ENCODE results near the gene HAGH. TPM values are rescaled to one million over a fixed set of nuclear protein-coding genes. Genes with fewer than 3 reads are reported as not detected.

HAGH gene
- polyA plus RNA-seq, 3 donors: 43.4 to 50.5 (median 47.8) TPM

GRCh38 chr16:1765826-1766225 lies 60.8 kb downstream of the HAGH start:
- DNase-seq: no peak

- no peak for DNase-seq
These were observed 61.7 kb downstream of the HAGH start for GRCh38 chr16:1764971-1765370.

GRCh38 chr16:1763521-1764511 lies 62.8 kb downstream of the HAGH start:
- no peak for DNase-seq

- no peak for DNase-seq
These were observed 63.6 kb downstream of the HAGH start for GRCh38 chr16:1762879-1763520.

- no peak for DNase-seq
These were observed 64.3 kb downstream of the HAGH start for GRCh38 chr16:1762196-1762878.

- DNase-seq: no peak
These were observed 64.9 kb downstream of the HAGH start for GRCh38 chr16:1761751-1762150.

GRCh38 chr16:1760911-1761310 lies 65.7 kb downstream of the HAGH start:
- DNase-seq: no peak

GRCh38 chr16:1759511-1759910 lies 67.1 kb downstream of the HAGH start:
- DNase-seq: no peak

GRCh38 chr16:1758923-1759322 lies 67.7 kb downstream of the HAGH start:
- DNase-seq: no peak

GRCh38 chr16:1757714-1758461 lies 68.7 kb downstream of the HAGH start:
- no peak for DNase-seq

Other genes starting within 250 kb of the HAGH start
- 10 to 100 TPM; 43.3 to 48.3 (median 46.2) TPM for gene IFT140, start 214.8 kb downstream of the HAGH start, polyA plus RNA-seq (ENCODE audit: insufficient read length in 3 of 3)
- gene CRAMP1, start 214.5 kb downstream of the HAGH start, polyA plus RNA-seq (ENCODE audit: insufficient read length in 3 of 3): 10 to 100 TPM; 16.6 to 30.6 (median 30.2) TPM
- 10 to 100 TPM; 75.4 to 83.3 (median 78.9) TPM for gene JPT2, start 148.5 kb downstream of the HAGH start, polyA plus RNA-seq (ENCODE audit: insufficient read length in 3 of 3)
- 10 to 100 TPM; 55.4 to 85.5 (median 78.5) TPM for gene MAPK8IP3, start 120.6 kb downstream of the HAGH start, polyA plus RNA-seq (ENCODE audit: insufficient read length in 3 of 3)
- 10 to 100 TPM; 35.5 to 43.7 (median 43.2) TPM for gene NME3, start 55.3 kb downstream of the HAGH start, polyA plus RNA-seq (ENCODE audit: insufficient read length in 3 of 3)
- 10 to 100 TPM in 2 of 3 donors, 1 to 10 TPM in 1; 8.8 to 13.4 (median 13.4) TPM for gene EME2, start 54.0 kb downstream of the HAGH start, polyA plus RNA-seq (ENCODE audit: insufficient read length in 3 of 3)
- 10 to 100 TPM; 71.9 to 98.1 (median 83.5) TPM for gene MRPS34, start 53.7 kb downstream of the HAGH start, polyA plus RNA-seq (ENCODE audit: insufficient read length in 3 of 3)
- 10 to 100 TPM; 45.1 to 53.2 (median 52.4) TPM for gene SPSB3, start 44.3 kb downstream of the HAGH start, polyA plus RNA-seq (ENCODE audit: insufficient read length in 3 of 3)
- 10 to 100 TPM; 48.7 to 61.4 (median 60.8) TPM for gene NUBP2, start 43.9 kb downstream of the HAGH start, polyA plus RNA-seq (ENCODE audit: insufficient read length in 3 of 3)
- gene IGFALS, start 33.1 kb downstream of the HAGH start, polyA plus RNA-seq (ENCODE audit: insufficient read length in 3 of 3): 1 to 10 TPM; 2.4 to 4.2 (median 3.9) TPM
- 10 to 100 TPM; 39.0 to 45.7 (median 39.2) TPM for gene FAHD1, start 381 bp upstream of the HAGH start, polyA plus RNA-seq (ENCODE audit: insufficient read length in 3 of 3)
- 1 to 10 TPM; 1.0 to 2.2 (median 1.9) TPM for gene MEIOB, start 45.3 kb upstream of the HAGH start, polyA plus RNA-seq (ENCODE audit: insufficient read length in 3 of 3)
- under 1 TPM; 0.13 to 0.41 (median 0.37) TPM for gene HS3ST6, start 91.6 kb upstream of the HAGH start, polyA plus RNA-seq (ENCODE audit: insufficient read length in 3 of 3)
- 10 to 100 TPM; 79.7 to 87.6 (median 82.1) TPM for gene MSRB1, start 116.4 kb upstream of the HAGH start, polyA plus RNA-seq (ENCODE audit: insufficient read length in 3 of 3)
- under 1 TPM; 0.09 to 0.42 (median 0.21) TPM for gene RPL3L, start 127.9 kb upstream of the HAGH start, polyA plus RNA-seq (ENCODE audit: insufficient read length in 3 of 3)
- gene NDUFB10, start 132.7 kb upstream of the HAGH start, polyA plus RNA-seq (ENCODE audit: insufficient read length in 3 of 3): 100 to 1,000 TPM; 124 to 158 (median 132) TPM
- 1,000 to 10,000 TPM; 1,943 to 2,404 (median 2,241) TPM for gene RPS2, start 138.0 kb upstream of the HAGH start, polyA plus RNA-seq (ENCODE audit: insufficient read length in 3 of 3)
- gene RNF151, start 140.0 kb upstream of the HAGH start, polyA plus RNA-seq (ENCODE audit: insufficient read length in 3 of 3): not detected
- 10 to 100 TPM; 36.5 to 49.0 (median 47.9) TPM for gene TBL3, start 145.2 kb upstream of the HAGH start, polyA plus RNA-seq (ENCODE audit: insufficient read length in 3 of 3)
- 1 to 10 TPM in 1 of 3 donors, under 1 TPM in 2; 0.90 to 1.2 (median 1.00) TPM for gene NOXO1, start 154.6 kb upstream of the HAGH start, polyA plus RNA-seq (ENCODE audit: insufficient read length in 3 of 3)
- gene GFER, start 157.4 kb upstream of the HAGH start, polyA plus RNA-seq (ENCODE audit: insufficient read length in 3 of 3): 10 to 100 TPM; 26.1 to 35.9 (median 31.6) TPM
- gene SYNGR3, start 163.1 kb upstream of the HAGH start, polyA plus RNA-seq (ENCODE audit: insufficient read length in 3 of 3): 1 to 10 TPM; 1.5 to 2.4 (median 2.1) TPM
- gene ZNF598, start 183.0 kb upstream of the HAGH start, polyA plus RNA-seq (ENCODE audit: insufficient read length in 3 of 3): 10 to 100 TPM; 21.4 to 30.9 (median 25.0) TPM
- gene NPW, start 193.0 kb upstream of the HAGH start, polyA plus RNA-seq (ENCODE audit: insufficient read length in 3 of 3): 10 to 100 TPM in 2 of 3 donors, 1 to 10 TPM in 1; 4.5 to 14.3 (median 12.0) TPM
- 100 to 1,000 TPM; 116 to 169 (median 155) TPM for gene NHERF2, start 200.1 kb upstream of the HAGH start, polyA plus RNA-seq (ENCODE audit: insufficient read length in 3 of 3)
- gene NTHL1, start 221.0 kb upstream of the HAGH start, polyA plus RNA-seq (ENCODE audit: insufficient read length in 3 of 3): 10 to 100 TPM; 19.7 to 26.7 (median 26.2) TPM
- gene TSC2, start 221.2 kb upstream of the HAGH start, polyA plus RNA-seq (ENCODE audit: insufficient read length in 3 of 3): 100 to 1,000 TPM; 141 to 174 (median 162) TPM

All from renal pelvis (tissue), 4 donors.